Lung (tissue), 12 donors: ENCODE data around the gene STX1B. TPM values are rescaled to one million over a fixed set of nuclear protein-coding genes. Genes with fewer than 3 reads are reported as not detected.

Source experiments
- ATAC-seq: fragments of 200-7000 bp; cut with Tn5 transposase; one replicate; pipeline ENCODE4 v1.9.1; 2020; ENCODE audit warnings: moderate number of reproducible peaks; ENCODE audit not compliant: insufficient read depth, low FRiP score
- DNase-seq, 3 donors: peaks; one replicate each; pipeline ENCODE4 v3.0.0-alpha.2; 2013 to 2017
- H3K27ac ChIP-seq, 2 donors: one replicate each; pipeline ENCODE4 v1.5.1; 2013; ENCODE audit warnings: mild to moderate bottlenecking in 2 of 2, moderate library complexity in 2 of 2, control low read depth in 1 of 2, inconsistent platforms in 1 of 2, low read depth in 1 of 2, low read length in 1 of 2
- H3K27me3 ChIP-seq, 3 donors: one replicate each; pipeline ENCODE4 v1.5.1; 2013; ENCODE audit warnings: low read length in 2 of 3; ENCODE audit not compliant: control insufficient read depth in 3 of 3, insufficient read depth in 3 of 3
- H3K36me3 ChIP-seq, 4 donors: one replicate each; pipeline ENCODE4 v1.5.1; 2013; ENCODE audit warnings: low read length in 4 of 4, mild to moderate bottlenecking in 1 of 4, moderate library complexity in 1 of 4; ENCODE audit not compliant: control insufficient read depth in 4 of 4, insufficient read depth in 4 of 4
- H3K4me1 ChIP-seq, 5 donors: one replicate each; pipeline ENCODE4 v1.5.1; 2013; ENCODE audit warnings: low read length in 5 of 5, mild to moderate bottlenecking in 2 of 5, moderate library complexity in 1 of 5; ENCODE audit not compliant: control insufficient read depth in 5 of 5, insufficient read depth in 5 of 5
- H3K4me3 ChIP-seq: one replicate; pipeline ENCODE4 v1.5.1; 2013; ENCODE audit warnings: mild to moderate bottlenecking, control low read depth, moderate library complexity
- H3K9ac ChIP-seq, 2 donors: one replicate each; pipeline ENCODE4 v1.5.1; 2013; ENCODE audit warnings: low read length in 2 of 2, control low read depth in 1 of 2; ENCODE audit not compliant: insufficient read depth in 1 of 2
- H3K9me3 ChIP-seq, 4 donors: one replicate each; pipeline ENCODE4 v1.5.1; 2013; ENCODE audit warnings: low read length in 3 of 4, mild to moderate bottlenecking in 1 of 4, moderate library complexity in 1 of 4; ENCODE audit not compliant: control insufficient read depth in 4 of 4, insufficient read depth in 3 of 4
- CTCF ChIP-seq: IDR thresholded peaks from 2 replicates; pipeline ENCODE4 v1.5.1; 2012; ENCODE audit warnings: mild to moderate bottlenecking; ENCODE audit errors: control extremely low read depth, extremely low read depth
- whole genome bisulfite sequencing, 2 donors: extraction: QIAGEN DNeasy Blood & Tissue Kit; methylation state at CpG; one replicate each; pipeline ENCODE4 v1.1.7; 2013; 5-methylcytosine and 5-hydroxymethylcytosine counted together
- polyA plus RNA-seq, 2 donors: library from polyadenylated mRNA; stranded (reverse); fragments of 200-250 nt; gene quantifications; one replicate each; pipeline ENCODE4 v1.2.1, GENCODE V29; 2013
- total RNA-seq, 2 donors: library from RNA; depleted of rRNA in 1 of 2; stranded (reverse); fragments of >200 nt in 1 of 2; gene quantifications; one replicate each; pipeline ENCODE4 v1.2.1, GENCODE V29; 2014 to 2021
- donor health status: control.
- donor health status: control.
- donor health status: Bipolar disorder and iron deficiency.
- donor health status: healthy.
- donor health status: DM: yes; HTN: yes; CAD: no.

Gene STX1B
- total and polyA plus RNA-seq, 4 donors = 0.17 to 0.64 (median 0.41) TPM

GRCh38 chr16:30974348-30974747 lies 36.1 kb downstream of the STX1B start:
- WGBS, 2 donors = 97 to 99% methylated on average over 6 of the region's 6 CpGs
- no peaks in the 10 kb centered on the region for H3K27me3 ChIP-seq

GRCh38 chr16:30972872-30973271 lies 37.6 kb downstream of the STX1B start:
- Histone ChIP-seq H3K9me3 (no peaks in the 10 kb centered on the region), H3K36me3 (peaks cover 24 to 71% (median 56%) of the 10 kb centered on the region in 4 donors), H3K27ac (no peak overlapping the region), H3K4me3 (no peak overlapping the region), H3K27me3 (no peaks in the 10 kb centered on the region), H3K4me1 (no peaks in the 10 kb centered on the region), H3K9ac (no peak overlapping the region)
- no peak for TF ChIP-seq CTCF
- no peak for DNase-seq
- no peak for ATAC-seq
- 88 to 89% methylated on average over 7 of the region's 7 CpGs for WGBS, 2 donors

More at GRCh38 chr16:30974348-30974747, 36.1 kb downstream of the STX1B start:
- DNase-seq (no peak), ATAC-seq (no peak)
- no peak for TF ChIP-seq CTCF
- Histone ChIP-seq H3K9ac (no peak overlapping the region), H3K27ac (no peak overlapping the region), H3K4me3 (no peak overlapping the region), H3K9me3 (no peaks in the 10 kb centered on the region), H3K36me3 (peaks cover 18 to 75% (median 51%) of the 10 kb centered on the region in 4 donors), H3K4me1 (no peaks in the 10 kb centered on the region)

- WGBS, 2 donors = 95 to 96% methylated on average over 14 of the region's 14 CpGs
- Histone ChIP-seq H3K36me3 (peaks cover 27 to 68% (median 59%) of the 10 kb centered on the region in 4 donors), H3K4me1 (no peaks in the 10 kb centered on the region), H3K9me3 (no peaks in the 10 kb centered on the region), H3K4me3 (no peak overlapping the region), H3K9ac (no peak overlapping the region), H3K27me3 (no peaks in the 10 kb centered on the region), H3K27ac (no peak overlapping the region)
- no peak for DNase-seq
- no peak for ATAC-seq
- no peak for TF ChIP-seq CTCF
These were observed 39.1 kb downstream of the STX1B start for GRCh38 chr16:30971298-30971697.

- Histone ChIP-seq H3K9ac (no peak overlapping the region), H3K27me3 (no peaks in the 10 kb centered on the region), H3K4me1 (no peaks in the 10 kb centered on the region), H3K9me3 (no peaks in the 10 kb centered on the region), H3K36me3 (peaks cover 42 to 75% (median 61%) of the 10 kb centered on the region in 4 donors), H3K4me3 (no peak overlapping the region), H3K27ac (no peak overlapping the region)
- no peak for TF ChIP-seq CTCF
- no peak for DNase-seq
- ATAC-seq = no peak
- WGBS, 2 donors = 96% methylated on average over 19 of the region's 19 CpGs
These were observed 41.1 kb downstream of the STX1B start for GRCh38 chr16:30969246-30969842.
